GM18517 (cell line): ENCODE data around the gene NXN.
"Not testable (repeated sequence)": the region's sequence is repeated elsewhere in the genome, so short reads cannot be mapped to it uniquely, and the experiment has no call there.

Experiments used
- ATAC-seq: cut with Tn5 transposase; IDR thresholded peaks from one replicate; pipeline ENCODE4 v1.9.1; 2021; ENCODE audit warnings: mild to moderate bottlenecking, moderate library complexity; ENCODE audit not compliant: unreplicated experiment

NXN gene

GRCh38 chr17:924306-924705 lies 55.3 kb downstream of the NXN start:
- ATAC-seq, result not testable (repeated sequence)

DNA sequence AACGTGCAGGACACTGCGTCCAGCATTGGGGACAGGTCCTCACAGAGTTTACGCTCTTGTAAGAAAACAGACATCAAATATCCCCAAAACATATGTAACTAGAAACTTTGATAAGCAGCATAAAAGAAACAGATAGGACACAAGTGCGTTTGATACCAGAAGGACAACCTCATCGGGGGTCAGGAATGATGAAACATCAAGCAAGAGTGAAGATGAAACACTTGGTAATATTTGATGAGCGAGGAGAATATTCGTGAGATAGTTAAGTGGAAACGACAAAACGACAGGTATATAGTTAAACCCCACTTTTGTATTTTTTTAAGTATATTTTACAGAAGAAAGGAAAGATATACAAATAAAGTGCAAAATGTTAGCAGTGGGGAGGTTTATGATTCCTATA lies 55.9 kb downstream of the NXN start:
- no peak for ATAC-seq

DNA sequence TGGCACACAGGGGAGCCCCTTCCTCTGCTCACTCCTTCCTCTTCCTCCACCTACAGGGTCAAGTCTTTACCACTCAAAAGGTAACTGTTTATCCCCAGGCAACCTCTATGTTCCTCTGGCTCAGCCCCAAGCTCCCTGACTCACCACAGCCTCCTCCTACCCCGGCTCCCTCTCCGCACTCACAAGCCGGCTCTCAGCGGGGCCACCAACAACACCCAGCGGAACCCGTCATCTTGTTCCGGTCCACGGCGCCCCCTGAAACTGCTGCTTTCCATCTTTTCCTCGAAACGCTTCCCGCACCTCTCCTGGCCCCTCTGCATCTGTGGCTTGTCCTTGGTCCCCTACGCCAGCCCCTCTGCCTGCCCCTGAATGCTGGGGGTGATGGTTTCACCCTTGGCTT lies 58.4 kb downstream of the NXN start:
- ATAC-seq, result no peak

DNA sequence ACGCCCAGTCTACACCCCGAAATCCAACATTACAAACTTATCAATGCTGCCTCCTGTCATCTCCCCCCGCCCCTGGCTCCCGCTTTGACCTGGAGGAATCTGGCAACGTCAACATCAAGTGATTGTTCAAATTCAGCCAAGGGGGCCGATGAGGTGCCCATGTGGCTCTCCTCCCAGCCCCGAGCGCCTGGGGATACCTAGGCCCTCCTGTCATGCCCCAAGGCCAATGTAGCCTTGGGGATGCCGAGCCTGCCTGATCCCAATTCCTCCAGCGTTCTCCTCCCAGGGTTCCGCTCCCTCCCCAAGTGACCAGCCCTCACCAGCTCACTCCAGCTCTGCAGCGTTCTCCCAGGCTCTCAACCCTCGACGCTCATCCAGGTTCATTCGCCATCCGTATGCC lies 59.4 kb downstream of the NXN start:
- no peak for ATAC-seq

GRCh38 chr17:917941-918740 lies 61.4 kb downstream of the NXN start:
- no peak for ATAC-seq

DNA sequence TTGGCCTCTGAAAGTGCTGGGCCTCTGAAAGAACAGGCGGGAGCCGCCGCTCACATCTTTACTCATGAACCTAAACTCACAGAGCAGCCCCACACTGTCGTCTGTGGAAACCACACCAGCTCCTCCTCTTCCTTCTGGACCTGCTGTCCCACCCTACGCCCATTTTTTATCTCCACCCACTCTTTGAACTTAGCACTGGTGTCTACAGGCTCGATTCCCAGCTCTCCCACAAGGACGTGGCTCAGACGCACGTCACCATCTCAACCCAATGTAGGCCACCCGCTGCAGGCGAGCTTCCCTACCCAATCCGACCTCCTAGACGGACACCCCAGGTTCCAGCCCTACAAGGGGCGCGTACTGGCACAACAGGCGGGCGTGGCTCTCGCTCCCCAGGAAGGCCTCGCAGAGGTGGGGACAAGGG lies 62.2 kb downstream of the NXN start:
- ATAC-seq, result no peak

DNA sequence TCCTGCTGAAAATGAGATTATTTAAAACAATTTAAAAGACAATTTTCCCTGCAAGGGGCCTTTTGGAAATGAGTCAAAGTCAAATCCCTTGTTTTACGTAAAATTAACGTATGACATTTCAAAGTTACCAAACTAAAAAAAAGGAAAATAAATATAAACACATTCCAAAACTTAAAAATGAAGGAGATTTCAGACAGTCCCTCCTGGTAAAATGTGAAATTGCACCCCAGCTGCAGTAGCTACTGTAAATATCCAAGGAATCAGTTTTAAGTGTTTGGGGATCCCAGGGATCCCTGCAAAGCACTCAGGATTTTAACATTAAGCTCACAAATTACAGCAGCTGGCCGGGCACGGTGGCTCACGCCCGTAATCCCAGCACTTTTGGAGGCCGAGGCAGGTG lies 63.3 kb downstream of the NXN start:
- ATAC-seq, result no peak

DNA sequence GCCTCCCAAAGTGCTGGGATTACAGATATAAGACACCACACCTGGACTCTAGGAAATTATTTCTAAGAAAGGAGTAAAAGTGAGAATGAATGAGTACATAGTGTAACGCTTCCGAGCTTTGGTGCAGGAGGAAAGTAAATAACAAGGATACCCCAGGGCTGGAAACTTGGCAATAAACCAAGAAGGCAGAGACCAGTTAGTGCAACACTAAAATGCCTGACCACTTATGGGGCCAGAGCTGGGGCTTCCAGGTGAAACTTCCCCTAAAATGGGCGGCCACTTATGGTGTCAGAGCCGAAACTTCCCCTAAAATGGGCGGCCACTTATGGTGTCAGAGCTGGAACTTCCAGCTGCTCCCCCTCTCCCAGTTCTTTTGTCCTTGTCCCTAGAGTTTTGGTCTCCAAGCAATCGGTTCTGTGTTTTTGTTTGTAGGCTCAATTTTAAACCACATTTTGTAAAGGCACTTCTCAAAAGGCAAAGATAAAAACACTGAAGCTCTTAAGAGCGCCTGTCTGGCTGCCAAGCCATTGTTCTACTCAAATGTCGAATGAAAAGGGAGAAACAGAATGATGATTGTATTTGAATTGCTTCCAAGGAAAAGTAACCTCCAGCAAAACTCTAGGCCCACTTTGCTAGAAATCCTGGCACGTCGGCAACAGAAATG lies 63.9 kb downstream of the NXN start:
- ATAC-seq, result no peak

DNA sequence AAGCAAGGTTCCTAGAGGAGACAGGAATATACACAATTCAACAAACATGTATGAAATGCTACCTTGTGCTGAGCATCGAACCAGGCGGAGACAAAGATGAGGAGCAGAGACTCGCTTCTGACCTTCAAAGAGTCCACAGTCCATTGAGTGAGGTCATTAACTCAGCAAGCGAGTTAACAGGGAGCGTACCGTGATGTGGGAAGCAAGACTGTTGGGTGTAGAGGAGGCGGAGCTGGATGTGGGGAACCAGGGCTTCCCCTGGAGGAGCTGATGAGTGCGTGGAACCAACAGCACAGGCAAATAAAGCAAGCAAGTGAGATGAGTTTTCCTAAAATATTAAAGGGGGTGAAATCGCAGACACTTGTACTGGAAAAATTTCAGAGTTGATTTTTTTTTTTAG lies 65.0 kb downstream of the NXN start:
- ATAC-seq, result no peak

DNA sequence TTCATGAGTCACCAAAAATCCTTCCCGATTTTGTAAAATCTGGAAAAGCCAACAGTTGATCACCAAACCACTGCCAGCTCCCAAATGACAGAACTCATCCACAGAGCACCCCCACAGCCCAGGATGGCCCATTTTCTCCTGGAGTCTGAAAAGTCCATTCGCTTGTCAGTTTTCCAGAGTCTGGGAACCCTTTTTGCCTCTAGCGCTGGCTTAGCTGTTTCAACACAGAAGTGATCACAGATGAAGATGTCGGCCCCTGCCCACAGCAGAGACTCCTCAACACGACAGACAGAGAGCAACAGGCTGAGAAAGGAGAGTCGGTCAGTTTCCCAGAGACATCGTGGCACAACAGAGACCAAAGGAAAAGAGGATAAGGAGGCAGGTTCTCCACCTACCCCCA lies 66.4 kb downstream of the NXN start:
- ATAC-seq, result no peak

- no peak for ATAC-seq
Measured at GRCh38 chr17:909642-910323, 69.8 kb downstream of the NXN start.

- ATAC-seq, result no peak
Measured at GRCh38 chr17:907725-908124, 71.9 kb downstream of the NXN start.

GRCh38 chr17:905708-906107 lies 73.9 kb downstream of the NXN start:
- ATAC-seq, result not testable (repeated sequence)

GRCh38 chr17:903691-904481 lies 75.7 kb downstream of the NXN start:
- no peak for ATAC-seq

- no peak for ATAC-seq
Measured at GRCh38 chr17:902463-902862, 77.1 kb downstream of the NXN start.

DNA sequence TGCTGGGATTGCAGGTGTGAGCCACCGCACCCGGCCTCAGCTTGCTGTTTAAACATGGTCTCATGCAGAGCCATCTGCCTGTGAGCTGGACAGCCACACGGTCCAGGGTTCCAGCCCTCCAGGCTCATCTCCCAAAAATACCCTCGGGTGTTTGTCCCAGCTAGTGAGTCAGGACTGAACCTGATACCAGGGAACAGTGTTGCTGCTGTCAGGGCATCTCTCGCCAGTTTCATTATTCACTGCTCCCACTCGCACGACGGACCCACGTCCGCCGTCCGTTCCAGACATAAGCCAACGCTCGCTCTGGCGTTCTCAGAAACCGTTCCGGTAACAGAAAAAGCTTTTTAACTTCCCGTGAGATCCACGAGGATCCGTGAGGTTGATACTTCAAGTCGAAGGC lies 77.6 kb downstream of the NXN start:
- ATAC-seq, result no peak

- ATAC-seq, result no peak
Measured at GRCh38 chr17:901191-901950, 78.2 kb downstream of the NXN start.

GRCh38 chr17:900336-900934 lies 79.1 kb downstream of the NXN start:
- ATAC-seq, result no peak

- ATAC-seq, result no peak
Measured at GRCh38 chr17:897970-898619, 81.5 kb downstream of the NXN start.
